ENCODE results near the gene PSRC1. TPM values are rescaled to one million over a fixed set of nuclear protein-coding genes. Genes with fewer than 3 reads are reported as not detected.

Gene PSRC1
- total RNA-seq, 2 donors from 2014 or later: 38.5 to 72.7 TPM

GRCh38 chr1:109250454-109251276, 32.3 kb downstream of the PSRC1 start:
- Mint-ChIP-seq H3K36me3 (ENCODE audit: low read depth) (no peaks in the 10 kb centered on the region), H3K27ac (no peak overlapping the region), H3K27me3 (ENCODE audit: insufficient read depth) (peaks cover 40% of the 10 kb centered on the region), H3K4me3 (peak overlapping the region; percentile 54), H3K9me3 (no peaks in the 10 kb centered on the region), H3K4me1 (peaks cover 16% of the 10 kb centered on the region)
- 94 to 95% methylated on average over 26 to 33 of the region's 33 CpGs for WGBS, 2 experiments (ENCODE audit: insufficient coverage in 1 of 2, insufficient read length in 1 of 2)
- Histone ChIP-seq H3K4me3 (ENCODE audit: low read length) (peak overlapping the region; percentile 65), H3K9me3 (ENCODE audit: control insufficient read depth, low read length) (no peaks in the 10 kb centered on the region), H3K36me3 (ENCODE audit: control insufficient read depth, insufficient read depth, low read length) (no peaks in the 10 kb centered on the region), H3K9ac (ENCODE audit: extremely low read depth, low read length, poor library complexity, severe bottlenecking) (no peak overlapping the region), H3K27ac (ENCODE audit: low read depth, low read length) (no peak overlapping the region), H3K27me3 (ENCODE audit: control insufficient read depth, insufficient read depth, low read length, poor library complexity, severe bottlenecking) (peaks cover 24% of the 10 kb centered on the region), H3K4me1 (ENCODE audit: control insufficient read depth, insufficient read depth, low read length) (peaks cover 15% of the 10 kb centered on the region)
- TF ChIP-seq, protein P1, sequence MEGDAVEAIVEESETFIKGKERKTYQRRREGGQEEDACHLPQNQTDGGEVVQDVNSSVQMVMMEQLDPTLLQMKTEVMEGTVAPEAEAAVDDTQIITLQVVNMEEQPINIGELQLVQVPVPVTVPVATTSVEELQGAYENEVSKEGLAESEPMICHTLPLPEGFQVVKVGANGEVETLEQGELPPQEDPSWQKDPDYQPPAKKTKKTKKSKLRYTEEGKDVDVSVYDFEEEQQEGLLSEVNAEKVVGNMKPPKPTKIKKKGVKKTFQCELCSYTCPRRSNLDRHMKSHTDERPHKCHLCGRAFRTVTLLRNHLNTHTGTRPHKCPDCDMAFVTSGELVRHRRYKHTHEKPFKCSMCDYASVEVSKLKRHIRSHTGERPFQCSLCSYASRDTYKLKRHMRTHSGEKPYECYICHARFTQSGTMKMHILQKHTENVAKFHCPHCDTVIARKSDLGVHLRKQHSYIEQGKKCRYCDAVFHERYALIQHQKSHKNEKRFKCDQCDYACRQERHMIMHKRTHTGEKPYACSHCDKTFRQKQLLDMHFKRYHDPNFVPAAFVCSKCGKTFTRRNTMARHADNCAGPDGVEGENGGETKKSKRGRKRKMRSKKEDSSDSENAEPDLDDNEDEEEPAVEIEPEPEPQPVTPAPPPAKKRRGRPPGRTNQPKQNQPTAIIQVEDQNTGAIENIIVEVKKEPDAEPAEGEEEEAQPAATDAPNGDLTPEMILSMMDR (conservative IDR thresholded peaks at IDR 0.05): no peak
- no peak for DNase-seq

DNA sequence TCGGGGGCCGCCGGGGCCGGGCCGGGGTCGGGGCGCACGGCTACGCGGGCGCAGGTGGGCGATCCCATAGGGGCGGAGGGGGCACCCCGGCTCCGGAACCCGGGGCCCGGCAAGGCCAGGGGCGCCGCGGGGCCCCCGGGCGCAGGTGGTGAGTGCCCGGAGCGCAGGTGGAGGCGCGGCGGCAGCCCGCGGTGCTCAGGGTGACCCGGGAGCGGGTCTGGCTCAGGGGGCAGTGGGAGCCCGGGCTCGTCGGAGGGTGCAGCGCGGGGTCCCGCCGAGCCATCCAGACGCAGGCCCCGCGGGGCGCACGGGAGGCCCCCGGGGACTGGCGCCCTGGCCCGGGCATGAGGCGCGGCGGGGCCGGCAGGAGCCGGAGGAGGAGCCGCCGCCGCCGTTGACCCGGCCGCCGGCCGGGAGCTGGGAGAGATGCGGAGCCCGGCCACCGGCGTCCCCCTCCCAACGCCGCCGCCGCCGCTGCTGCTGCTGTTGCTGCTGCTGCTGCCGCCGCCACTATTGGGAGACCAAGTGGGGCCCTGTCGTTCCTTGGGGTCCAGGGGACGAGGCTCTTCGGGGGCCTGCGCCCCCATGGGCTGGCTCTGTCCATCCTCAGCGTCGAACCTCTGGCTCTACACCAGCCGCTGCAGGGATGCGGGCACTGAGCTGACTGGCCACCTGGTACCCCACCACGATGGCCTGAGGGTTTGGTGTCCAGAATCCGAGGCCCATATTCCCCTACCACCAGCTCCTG, 33.1 kb downstream of the PSRC1 start:
- Histone ChIP-seq H3K9ac (ENCODE audit: extremely low read depth, low read length, poor library complexity, severe bottlenecking) (no peak overlapping the region), H3K27me3 (ENCODE audit: control insufficient read depth, insufficient read depth, low read length, poor library complexity, severe bottlenecking) (peaks cover 24% of the 10 kb centered on the region), H3K4me1 (ENCODE audit: control insufficient read depth, insufficient read depth, low read length) (peaks cover 14% of the 10 kb centered on the region), H3K9me3 (ENCODE audit: control insufficient read depth, low read length) (no peaks in the 10 kb centered on the region), H3K4me3 (ENCODE audit: low read length) (peak overlapping the region; percentile 65), H3K36me3 (ENCODE audit: control insufficient read depth, insufficient read depth, low read length) (no peaks in the 10 kb centered on the region), H3K27ac (ENCODE audit: low read depth, low read length) (peak overlapping the region; percentile 32)
- H3K4me1 Mint-ChIP-seq: peaks cover 12% of the 10 kb centered on the region
- H3K27ac Mint-ChIP-seq: no peak overlapping the region
- peaks cover 40% of the 10 kb centered on the region for H3K27me3 Mint-ChIP-seq (ENCODE audit: insufficient read depth)
- H3K4me3 Mint-ChIP-seq: peak overlapping the region; percentile 54
- peak; percentile 71 for DNase-seq
- H3K9me3 Mint-ChIP-seq: no peaks in the 10 kb centered on the region
- WGBS, 2 experiments (ENCODE audit: insufficient coverage in 1 of 2, insufficient read length in 1 of 2): 4 to 8% methylated on average over 18 to 80 of the region's 80 CpGs
- TF ChIP-seq, protein P1 (conservative IDR thresholded peaks at IDR 0.05): no peak
- no peaks in the 10 kb centered on the region for H3K36me3 Mint-ChIP-seq (ENCODE audit: low read depth)

DNA sequence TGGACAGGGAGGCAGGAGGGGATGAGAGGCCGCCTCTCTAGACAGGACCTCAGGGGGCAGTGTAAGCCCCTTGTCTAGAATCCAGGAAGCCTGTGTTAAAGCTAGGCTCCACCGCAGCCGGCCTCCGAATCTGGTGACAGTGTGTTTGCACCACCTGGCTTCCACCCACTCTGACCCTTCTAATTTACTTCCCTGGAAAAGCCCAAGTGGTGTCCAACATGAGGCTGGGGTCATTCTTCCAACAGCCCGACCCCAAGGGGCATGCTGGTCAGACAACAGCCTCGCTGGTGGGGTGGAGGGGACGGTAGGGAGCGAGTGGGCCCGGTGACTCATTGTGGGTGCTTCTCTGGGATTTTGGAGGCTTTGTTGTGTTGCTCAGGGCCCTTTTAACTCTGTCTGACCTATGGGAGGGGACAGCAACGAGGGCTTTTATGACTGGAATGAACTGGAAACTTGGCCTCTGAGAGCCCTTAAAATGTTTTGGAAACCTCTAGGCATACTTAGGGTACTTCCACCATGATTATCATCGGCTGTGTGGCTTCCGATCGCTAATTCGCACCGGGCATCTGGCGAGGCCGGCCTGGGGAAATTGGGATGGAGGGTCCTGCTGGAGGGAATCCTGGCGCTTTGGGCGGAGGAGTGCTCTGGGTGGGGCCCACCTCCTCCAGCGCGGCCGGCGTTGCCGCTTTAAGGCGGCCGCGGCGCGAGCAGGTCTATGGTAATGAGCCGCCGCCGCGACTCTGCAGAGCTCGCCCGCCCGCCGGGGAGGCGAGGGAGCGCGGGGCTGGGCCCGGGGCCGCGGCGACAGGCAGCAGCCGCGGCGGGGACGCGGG, 33.9 kb downstream of the PSRC1 start, which contains the start of gene CELSR2:
TSS of gene CELSR2 (plus strand) at position 743 of the 833 bp plus-strand sequence. CDS start 541 bp downstream, outside the sequence.
- 13 to 24% methylated on average over 10 to 49 of the region's 49 CpGs for WGBS, 2 experiments (ENCODE audit: insufficient coverage in 1 of 2, insufficient read length in 1 of 2)
- H3K4me3 Mint-ChIP-seq: peak within 1 kb of the TSS; percentile 54

More for the DNA sequence above, 33.9 kb downstream of the PSRC1 start, which contains the start of gene CELSR2:
- Histone ChIP-seq H3K27me3 (ENCODE audit: control insufficient read depth, insufficient read depth, low read length, poor library complexity, severe bottlenecking) (peaks cover 24% of the 10 kb centered on the region), H3K36me3 (ENCODE audit: control insufficient read depth, insufficient read depth, low read length) (no peaks in the 10 kb centered on the region), H3K4me3 (ENCODE audit: low read length) (peak within 1 kb of the TSS; percentile 65), H3K4me1 (ENCODE audit: control insufficient read depth, insufficient read depth, low read length) (peaks cover 6% of the 10 kb centered on the region), H3K9me3 (ENCODE audit: control insufficient read depth, low read length) (no peaks in the 10 kb centered on the region), H3K9ac (ENCODE audit: extremely low read depth, low read length, poor library complexity, severe bottlenecking) (no peak within 1 kb of the TSS), H3K27ac (ENCODE audit: low read depth, low read length) (peak within 1 kb of the TSS; percentile 32)
- Mint-ChIP-seq H3K36me3 (ENCODE audit: low read depth) (no peaks in the 10 kb centered on the region), H3K27me3 (ENCODE audit: insufficient read depth) (peaks cover 42% of the 10 kb centered on the region), H3K27ac (no peak within 1 kb of the TSS), H3K9me3 (no peaks in the 10 kb centered on the region), H3K4me1 (peaks cover 8% of the 10 kb centered on the region)
- TF ChIP-seq, protein P1 (conservative IDR thresholded peaks at IDR 0.05): peak; percentile 50
- peak; percentile 91 for DNase-seq

All from endodermal cell (in vitro differentiated cells).